ENCODE measurements around the gene PJVK.

DNA sequence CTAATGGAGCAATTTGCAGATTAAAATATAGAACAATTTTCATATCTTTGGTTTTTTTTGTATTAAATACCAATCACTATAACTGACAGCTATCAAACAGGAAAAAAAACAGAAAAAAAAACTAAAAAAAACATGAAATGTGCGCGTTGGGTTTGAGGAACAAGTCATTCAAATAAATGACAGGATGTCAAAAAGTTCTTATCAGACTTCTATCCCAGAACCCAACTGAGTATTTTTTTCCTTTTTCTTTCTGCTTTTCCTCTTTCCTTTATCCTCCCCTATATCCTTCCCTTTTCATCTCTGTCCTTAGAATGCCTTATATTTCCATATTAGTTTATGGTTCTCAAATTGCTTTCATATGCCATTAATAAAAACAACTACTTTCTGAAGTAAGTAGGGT, 14.5 kb upstream of the PJVK start:
- TF ChIP-seq, protein P1, sequence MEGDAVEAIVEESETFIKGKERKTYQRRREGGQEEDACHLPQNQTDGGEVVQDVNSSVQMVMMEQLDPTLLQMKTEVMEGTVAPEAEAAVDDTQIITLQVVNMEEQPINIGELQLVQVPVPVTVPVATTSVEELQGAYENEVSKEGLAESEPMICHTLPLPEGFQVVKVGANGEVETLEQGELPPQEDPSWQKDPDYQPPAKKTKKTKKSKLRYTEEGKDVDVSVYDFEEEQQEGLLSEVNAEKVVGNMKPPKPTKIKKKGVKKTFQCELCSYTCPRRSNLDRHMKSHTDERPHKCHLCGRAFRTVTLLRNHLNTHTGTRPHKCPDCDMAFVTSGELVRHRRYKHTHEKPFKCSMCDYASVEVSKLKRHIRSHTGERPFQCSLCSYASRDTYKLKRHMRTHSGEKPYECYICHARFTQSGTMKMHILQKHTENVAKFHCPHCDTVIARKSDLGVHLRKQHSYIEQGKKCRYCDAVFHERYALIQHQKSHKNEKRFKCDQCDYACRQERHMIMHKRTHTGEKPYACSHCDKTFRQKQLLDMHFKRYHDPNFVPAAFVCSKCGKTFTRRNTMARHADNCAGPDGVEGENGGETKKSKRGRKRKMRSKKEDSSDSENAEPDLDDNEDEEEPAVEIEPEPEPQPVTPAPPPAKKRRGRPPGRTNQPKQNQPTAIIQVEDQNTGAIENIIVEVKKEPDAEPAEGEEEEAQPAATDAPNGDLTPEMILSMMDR (IDR thresholded peaks at IDR 0.05; ENCODE audit: poor library complexity): no peak
- TF ChIP-seq EZH2 (IDR thresholded peaks at IDR 0.05; ENCODE audit: borderline replicate concordance) (no peak), EZH2phosphoT487 (IDR thresholded peaks at IDR 0.05; ENCODE audit: low read depth, severe bottlenecking, unreplicated experiment) (no peak)

Measured in hepatocyte (in vitro differentiated cells).